Endothelial cell of umbilical vein (primary cell): ENCODE data around the gene SEC14L1. TPM values are rescaled to one million over a fixed set of nuclear protein-coding genes. Genes with fewer than 3 reads are reported as not detected.
A peak's percentile ranks its signal among the peaks of the same experiment; 100 is the strongest.

ENCODE experiments used
- BruUV-seq: library from RNA; stranded (reverse); fragments of 400-500 nt; replicated peaks from 2 replicates; lab custom pipeline; 2021; lab: Mats Ljungman, UMichigan
- CTCF ChIA-PET: fragments of 300-600, 350-600 bp; sonication (Branson Sonifier 250); formaldehyde crosslinking; loops from one replicate; lab custom pipeline; 2021; ENCODE audit warnings: antibody characterized with exemption, inconsistent platforms; lab: Charles Lee
- POLR2A ChIA-PET: fragments of 300-600, 350-600 bp; sonication (Branson Sonifier 250); formaldehyde crosslinking; loops from one replicate; lab custom pipeline; 2021; ENCODE audit warnings: antibody characterized with exemption, inconsistent platforms; lab: Charles Lee
- DNase-seq: peaks from one replicate; pipeline ENCODE4 v3.0.0-alpha.2; 2011; ENCODE audit warnings: low read depth, low spot score
- FAIRE-seq: peaks from 2 replicates; lab custom pipeline; 2011; peaks lifted over from hg19 to GRCh38; lab: Jason Lieb, UNC
- H2AFZ ChIP-seq: 2 replicates; pipeline ENCODE4 v1.6.0; 2012; ENCODE audit warnings: low read depth, low read length, control low read depth, inconsistent platforms
- H3K27ac ChIP-seq: 2 replicates; pipeline ENCODE4 v1.5.1; 2011; ENCODE audit warnings: low read depth, mild to moderate bottlenecking, control low read depth, low read length, moderate library complexity; ENCODE audit not compliant: insufficient read depth
- H3K27me3 ChIP-seq, 2 experiments: 2 replicates each; pipeline versions ENCODE4 v1.6.0 to v1.6.1; 2011; ENCODE audit warnings: low read length in 2 of 2, mixed read lengths in 1 of 2; ENCODE audit not compliant: control insufficient read depth in 2 of 2, insufficient read depth in 2 of 2
- H3K36me3 ChIP-seq, 2 experiments: 2 replicates in 1 of 2; 3 replicates in 1 of 2; pipeline ENCODE4 v1.5.1; 2011; ENCODE audit warnings: low read length in 2 of 2, mild to moderate bottlenecking in 1 of 2, moderate library complexity in 1 of 2; ENCODE audit not compliant: control insufficient read depth in 2 of 2, insufficient read depth in 2 of 2; ENCODE audit errors: extremely low read depth in 1 of 2
- H3K4me1 ChIP-seq: 3 replicates; pipeline ENCODE4 v1.5.1; 2011; ENCODE audit warnings: mild to moderate bottlenecking, low read length; ENCODE audit not compliant: control insufficient read depth, insufficient read depth; ENCODE audit errors: extremely low read depth
- H3K4me2 ChIP-seq: 2 replicates; pipeline ENCODE4 v1.6.1; 2011; ENCODE audit warnings: low read length, control low read depth, mixed read lengths; ENCODE audit not compliant: insufficient read depth
- H3K4me3 ChIP-seq, 3 experiments: fragments of 200-600 bp in 1 of 3; sonication (generic), shearing (Covaris generic) in 1 of 3; replicated peaks in 1 of 3; 2 replicates each; pipeline ENCODE4 v1.5.1; 2011 to 2016; ENCODE audit warnings: control low read depth in 3 of 3, low read length in 3 of 3, mild to moderate bottlenecking in 2 of 3, inconsistent platforms in 1 of 3, low read depth in 1 of 3, moderate library complexity in 1 of 3; ENCODE audit not compliant: insufficient read depth in 1 of 3
- H3K79me2 ChIP-seq: 2 replicates; pipeline ENCODE4 v1.6.0; 2012; ENCODE audit warnings: low read length, inconsistent platforms; ENCODE audit not compliant: control insufficient read depth, insufficient read depth
- H3K9ac ChIP-seq: replicated peaks from 2 replicates; pipeline ENCODE3; 2011; ENCODE audit warnings: low read length, control low read depth; ENCODE audit not compliant: insufficient read depth; ENCODE audit errors: extremely low read depth
- H3K9me1 ChIP-seq: replicated peaks from 3 replicates; pipeline ENCODE4 v1.6.0; 2011; ENCODE audit warnings: mild to moderate bottlenecking, low read length; ENCODE audit not compliant: control insufficient read depth, insufficient read depth; ENCODE audit errors: extremely low read depth
- H3K9me3 ChIP-seq: replicated peaks from 2 replicates; pipeline ENCODE4 v1.5.1; 2012; ENCODE audit warnings: low read length, inconsistent platforms; ENCODE audit not compliant: control insufficient read depth, insufficient read depth
- H4K20me1 ChIP-seq: replicated peaks from 2 replicates; pipeline ENCODE3; 2011; ENCODE audit warnings: mild to moderate bottlenecking, low read length; ENCODE audit not compliant: control insufficient read depth, insufficient read depth; ENCODE audit errors: extremely low read depth
- FOS ChIP-seq: IDR thresholded peaks from 2 replicates; pipeline ENCODE4 v1.6.1; 2011; ENCODE audit warnings: mild to moderate bottlenecking, low read length, moderate library complexity, borderline replicate concordance; ENCODE audit not compliant: insufficient read depth
- POLR2A ChIP-seq: IDR thresholded peaks from 2 replicates; pipeline ENCODE4 v1.6.1; 2012; ENCODE audit warnings: low read depth, mild to moderate bottlenecking, control low read depth, low read length
- POLR2AphosphoS5 ChIP-seq: IDR thresholded peaks from 2 replicates; pipeline ENCODE4 v1.6.1; 2012; ENCODE audit warnings: low read depth, mild to moderate bottlenecking, control low read depth, low read length, moderate library complexity; ENCODE audit not compliant: insufficient read depth
- dilution Hi-C: fragments of 300-500 bp; cut with MboI; formaldehyde crosslinking; loops from one replicate; pipeline ENCODE4 v1.15.0; 2019; ENCODE audit warnings: low sequenced_read_pairs; ENCODE audit not compliant: extremely low pct_ligation_motif_present
- intact Hi-C: fragments of 100-400 bp; cut with micrococcal nuclease; formaldehyde crosslinking; loops from one replicate; pipeline ENCODE4 v1.10.0; 2022
- polyA plus RNA-seq, 4 experiments: library from polyadenylated mRNA; depleted of rRNA in 3 of 4; stranded (reverse) in 3 of 4; unstranded in 1 of 4; fragments of >200 nt; gene quantifications; 2 replicates each; pipeline versions ENCODE4 v1.2.1 to v1.2.3, GENCODE V29; 2011 to 2012; ENCODE audit warnings: missing spikeins in 1 of 4
- total RNA-seq: library from RNA; stranded (reverse); gene quantifications from 2 replicates; pipeline ENCODE4 v1.2.3, GENCODE V29; 2021
- TF ChIP-seq, protein P1 (sequence below): IDR thresholded peaks from 2 replicates; pipeline ENCODE4 v1.6.1; 2011; ENCODE audit not compliant: insufficient read depth, insufficient read length

Gene SEC14L1
- total and polyA plus RNA-seq, 2 donors (not counting 3 experiments of a cell fraction or from before 2014, with no cell fraction given), result 215 to 631 TPM

- peaks cover 72% of the 10 kb centered on the region for H3K4me1 ChIP-seq
- ChIA-PET POLR2A (interaction anchor here (0.9 to 4.0 kb wide), 3 partner anchors 18 to 54 kb away, joined by 3 to 44 read pairs (median 13); no protein-coding TSS in a partner anchor), CTCF (interaction anchor here (1.0 to 4.2 kb wide), 4 partner anchors 8 to 55 kb away, joined by 4 to 28 read pairs (median 12); no protein-coding TSS in a partner anchor)
- dilution Hi-C loops, result no loop called here
- H3K27me3 ChIP-seq, result no peaks in the 10 kb centered on the region
- intact Hi-C loops, result no loop called here
- H3K27ac ChIP-seq, result peak overlapping the region; percentile 97
- H2AFZ ChIP-seq, result no peak overlapping the region
- H3K4me3 ChIP-seq, result peak overlapping the region; percentile 68 to 96 (median 74)
- TF ChIP-seq, protein P1, sequence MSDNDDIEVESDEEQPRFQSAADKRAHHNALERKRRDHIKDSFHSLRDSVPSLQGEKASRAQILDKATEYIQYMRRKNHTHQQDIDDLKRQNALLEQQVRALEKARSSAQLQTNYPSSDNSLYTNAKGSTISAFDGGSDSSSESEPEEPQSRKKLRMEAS, result no peak
- peak; percentile 16 for TF ChIP-seq POLR2A
- DNase-seq (no peak), FAIRE-seq (no peak)
- peak overlapping the region; percentile 99 for H3K4me2 ChIP-seq
- H3K36me3 ChIP-seq, result peaks cover 22 to 42% of the 10 kb centered on the region in 2 experiments
- H4K20me1 ChIP-seq, result no peaks in the 10 kb centered on the region
- BruUV-seq, result no TSS peak
- H3K9me3 ChIP-seq, result no peaks in the 10 kb centered on the region
- H3K9ac ChIP-seq, result peak overlapping the region; percentile 100
- H3K9me1 ChIP-seq, result no peaks in the 10 kb centered on the region
- H3K79me2 ChIP-seq, result peaks cover 74% of the 10 kb centered on the region
These were observed 2.5 kb downstream of the SEC14L1 start for GRCh38 chr17:77143306-77143705.

GRCh38 chr17:77144227-77144626 is 3.5 kb downstream of the SEC14L1 start:
- TF ChIP-seq POLR2AphosphoS5, result no peak
- TF ChIP-seq POLR2A, result no peak
- no peak for TF ChIP-seq FOS
- H2AFZ ChIP-seq, result no peak overlapping the region
- H4K20me1 ChIP-seq, result no peaks in the 10 kb centered on the region
- H3K9me1 ChIP-seq, result no peaks in the 10 kb centered on the region
- BruUV-seq, result no TSS peak
- no peaks in the 10 kb centered on the region for H3K27me3 ChIP-seq
- POLR2A ChIA-PET, result no interaction called here
- peaks cover 78% of the 10 kb centered on the region for H3K4me1 ChIP-seq
- H3K9ac ChIP-seq, result peak overlapping the region; percentile 100
- H3K4me3 ChIP-seq, result peak overlapping the region; percentile 16 to 96 (median 68)
- CTCF ChIA-PET, result interaction anchor here (1.9 kb wide), 1 partner anchor 53 kb away, joined by 10 read pairs; no protein-coding TSS in a partner anchor
- dilution Hi-C loops (no loop called here), intact Hi-C loops (loop anchor here (2.0 kb wide), 1 partner anchor 63 kb away; no protein-coding TSS in a partner anchor)
- H3K9me3 ChIP-seq, result no peaks in the 10 kb centered on the region
- no peak for DNase-seq
- H3K27ac ChIP-seq, result peak overlapping the region; percentile 97
- no peak for FAIRE-seq
- peaks cover 83% of the 10 kb centered on the region for H3K79me2 ChIP-seq
- H3K36me3 ChIP-seq, result peaks cover 31 to 49% of the 10 kb centered on the region in 2 experiments
- H3K4me2 ChIP-seq, result peak overlapping the region; percentile 99
